ENCODE data around the gene DLX2.

The DLX2 gene

GRCh38 chr2:172107690-172108586 is 5.2 kb upstream of the DLX2 start:
- no peak for DNase-seq (ENCODE audit: low spot score)

- DNase-seq (ENCODE audit: low spot score) = no peak
Measured at GRCh38 chr2:172106108-172106961, 3.6 kb upstream of the DLX2 start.

- no peak for DNase-seq (ENCODE audit: low spot score)
Measured at GRCh38 chr2:172105471-172106107, 2.9 kb upstream of the DLX2 start.

- DNase-seq (ENCODE audit: low spot score) = peak; percentile 79
Measured at GRCh38 chr2:172103471-172104272, 972 bp upstream of the DLX2 start.

DNA sequence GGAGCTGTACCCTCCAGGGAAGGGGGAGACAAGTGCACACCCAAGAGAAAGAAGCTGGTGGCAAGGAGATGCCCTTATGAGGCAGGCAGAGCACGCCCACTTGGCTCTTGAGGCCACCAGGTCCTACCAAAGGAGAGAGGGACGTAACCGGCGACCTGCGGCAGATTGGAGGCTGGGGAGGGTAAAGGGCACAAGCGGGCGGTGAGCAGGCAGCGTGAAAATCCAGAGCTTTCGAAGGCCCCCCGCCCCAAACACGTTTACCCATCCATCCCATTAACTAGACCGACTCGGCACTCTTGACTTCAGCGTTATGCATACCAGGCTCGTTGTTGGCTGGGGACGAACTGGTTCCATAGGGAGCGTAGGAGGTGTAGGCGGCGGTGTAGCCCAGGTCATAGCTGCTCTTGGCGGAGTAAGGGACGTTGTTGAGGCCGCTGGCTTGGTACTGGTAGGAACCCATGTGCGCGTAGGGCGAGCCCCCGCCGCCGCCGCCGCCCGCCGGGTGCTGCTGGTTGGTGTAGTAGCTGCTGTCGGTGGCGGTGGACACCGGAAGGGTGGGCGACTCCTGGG is 794 bp downstream of the DLX2 start:
- DNase-seq (ENCODE audit: low spot score) = no peak

GRCh38 chr2:172100935-172101820 is 1.5 kb downstream of the DLX2 start:
- no peak for DNase-seq (ENCODE audit: low spot score)

DNA sequence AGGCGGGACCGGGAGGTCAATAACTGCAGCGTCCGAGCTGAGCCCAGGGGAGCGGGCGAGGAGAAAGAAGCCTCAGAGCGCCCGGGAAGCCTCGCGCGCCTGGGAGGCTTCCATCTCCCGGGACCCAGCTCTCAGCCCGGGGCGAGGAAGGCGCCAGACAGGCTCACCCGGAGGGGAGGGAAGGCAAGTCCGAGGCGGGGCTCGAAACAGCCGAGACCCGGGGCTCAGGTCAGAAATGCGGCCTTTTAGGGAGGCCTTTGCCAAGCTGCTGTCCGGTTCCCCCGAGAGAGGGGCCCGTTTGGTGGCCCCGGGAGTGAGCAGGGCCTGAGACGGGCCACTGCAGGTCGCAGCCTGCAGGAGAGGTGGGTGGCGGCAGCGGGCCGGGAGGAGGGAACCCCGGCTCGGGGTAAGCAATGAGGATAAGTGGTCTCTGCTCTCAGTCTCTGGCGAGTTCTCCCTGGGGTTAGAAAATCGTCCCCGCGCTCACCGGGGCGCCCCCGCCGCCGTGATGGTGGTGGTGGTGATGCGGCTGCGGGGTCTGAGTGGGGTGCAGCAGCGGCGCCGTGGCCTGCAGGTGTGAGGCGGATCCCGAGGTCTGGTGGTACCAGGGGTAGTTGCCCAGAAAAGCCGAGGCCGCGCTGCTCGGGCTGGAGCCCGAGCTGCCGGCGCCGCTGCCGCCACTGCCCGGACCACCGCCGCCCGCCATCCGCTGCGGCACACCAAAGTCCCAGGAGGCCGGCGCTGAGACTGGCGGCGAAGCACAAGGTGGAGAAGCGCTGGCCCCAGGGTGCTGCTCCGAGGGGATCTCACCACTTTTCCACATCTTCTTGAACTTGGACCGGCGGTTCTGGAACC is 2.4 kb downstream of the DLX2 start:
- DNase-seq (ENCODE audit: low spot score) = no peak

DNA sequence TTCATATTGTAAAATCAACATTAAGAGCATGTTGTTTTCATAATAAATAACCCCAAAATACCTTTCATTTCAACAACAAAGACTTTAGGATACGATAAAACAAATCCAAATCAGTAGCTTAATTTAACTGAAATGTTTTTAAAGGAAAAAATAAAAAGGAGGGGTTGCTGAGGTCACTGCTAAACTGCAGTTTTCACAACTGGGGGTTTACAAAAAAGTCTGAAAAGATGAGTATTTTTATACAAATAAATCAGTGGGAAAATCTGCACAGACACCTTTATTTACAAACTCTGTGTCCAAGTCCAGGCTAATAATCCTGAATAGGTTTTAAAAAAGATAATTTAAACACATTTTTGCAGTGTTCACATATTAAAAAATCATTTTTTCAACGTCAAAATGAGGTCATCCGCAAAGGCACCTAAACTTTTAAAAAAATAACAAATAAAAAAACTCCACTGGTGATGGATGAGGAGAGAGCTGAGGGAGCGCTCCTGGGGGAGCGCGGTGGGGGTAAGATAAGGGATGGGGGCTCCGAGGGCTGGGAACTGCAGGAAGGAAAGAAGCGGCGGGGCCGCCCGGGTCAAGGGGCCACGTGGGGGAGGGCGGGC is 3.1 kb downstream of the DLX2 start:
- DNase-seq (ENCODE audit: low spot score) = no peak

DNA sequence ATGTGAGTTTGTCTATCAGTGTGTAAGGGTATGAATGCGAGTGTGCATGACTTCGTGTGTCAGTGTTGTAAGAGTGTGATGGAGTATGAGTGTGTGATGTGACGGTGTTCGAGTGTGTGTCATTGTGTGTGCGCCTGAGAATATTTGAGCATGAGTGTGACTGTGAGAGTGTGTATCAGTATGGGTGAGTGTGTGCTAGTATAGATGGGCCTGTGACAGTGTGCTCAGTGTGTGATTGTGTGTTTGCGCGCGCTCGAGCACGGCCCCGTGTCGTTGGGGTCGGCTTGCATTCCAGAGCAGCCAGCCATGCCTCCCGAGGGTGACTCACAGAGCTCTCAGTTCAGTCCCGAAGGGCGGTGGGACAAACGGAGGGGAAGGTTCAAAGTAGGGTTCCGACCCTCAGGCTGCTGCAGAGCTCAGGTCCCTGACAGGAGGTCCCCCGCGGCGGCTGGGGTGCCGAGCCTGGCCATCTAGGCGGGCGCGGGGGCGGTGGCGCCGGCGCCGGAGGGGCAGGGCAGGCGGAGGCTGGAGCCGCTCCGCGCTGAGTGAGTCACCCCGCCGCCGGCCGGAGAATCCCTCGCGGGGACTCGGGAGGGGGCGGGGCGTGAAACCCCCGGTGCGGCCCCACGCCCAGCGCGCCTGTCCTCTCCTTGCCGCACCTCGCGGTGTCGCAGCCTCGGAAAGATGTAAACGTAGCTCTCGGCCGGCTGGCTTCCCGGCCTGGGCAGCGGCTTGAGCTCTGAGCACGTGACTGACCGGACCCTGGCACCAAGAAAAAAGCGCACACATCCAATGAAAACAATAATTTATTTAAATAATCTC is 3.8 kb downstream of the DLX2 start:
- no peak for DNase-seq (ENCODE audit: low spot score)

DNA sequence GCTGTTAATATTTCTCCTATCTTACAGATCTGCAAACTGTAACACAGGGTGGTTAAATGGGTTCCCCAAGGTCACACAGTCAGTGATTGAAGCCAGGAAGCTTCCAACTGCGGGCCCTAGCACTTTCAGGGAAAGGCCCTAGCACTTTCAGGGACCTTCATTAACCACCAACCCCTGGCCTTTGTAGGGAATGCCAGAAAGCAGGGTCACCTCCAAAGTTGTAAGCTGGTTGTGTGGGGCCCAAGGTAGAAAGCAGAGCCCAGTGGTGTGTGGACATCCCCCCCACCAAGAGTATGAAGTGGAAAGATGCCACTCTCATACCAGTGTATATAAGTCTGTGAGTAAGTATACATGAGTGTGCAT is 4.4 kb downstream of the DLX2 start:
- no peak for DNase-seq (ENCODE audit: low spot score)

DNA sequence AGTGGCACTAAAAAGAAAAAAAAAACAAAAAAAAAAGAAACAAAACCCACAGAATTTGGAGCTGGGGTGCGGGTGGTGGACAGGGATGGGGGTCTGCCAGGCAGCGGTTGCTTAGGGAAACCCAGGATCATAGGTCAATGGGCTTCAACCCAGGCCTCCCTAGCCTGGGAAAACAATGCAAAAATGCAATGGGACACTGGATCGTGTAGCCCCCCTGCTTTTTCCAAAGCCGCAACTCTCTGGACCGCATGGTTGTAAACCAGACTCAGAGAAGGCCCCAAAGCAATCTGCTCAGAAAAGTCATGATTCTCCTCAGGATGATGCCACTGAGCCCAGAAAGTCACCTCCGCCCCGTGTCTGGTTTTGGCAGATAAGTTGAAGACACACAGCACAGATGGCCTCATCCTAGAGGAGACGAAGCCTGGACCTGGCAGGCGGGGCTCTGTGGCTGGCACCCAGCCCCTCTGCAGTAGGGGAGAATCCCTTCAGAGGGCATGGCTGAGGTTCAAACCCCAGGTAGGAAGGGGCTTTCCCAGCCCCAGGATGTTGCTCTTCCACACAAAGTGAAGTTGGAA is 5.1 kb downstream of the DLX2 start:
- no peak for DNase-seq (ENCODE audit: low spot score)

- DNase-seq (ENCODE audit: low spot score) = no peak
Measured at GRCh38 chr2:172096626-172097547, 5.8 kb downstream of the DLX2 start.

- no peak for DNase-seq (ENCODE audit: low spot score)
Measured at GRCh38 chr2:172095905-172096625, 6.6 kb downstream of the DLX2 start.

DNA sequence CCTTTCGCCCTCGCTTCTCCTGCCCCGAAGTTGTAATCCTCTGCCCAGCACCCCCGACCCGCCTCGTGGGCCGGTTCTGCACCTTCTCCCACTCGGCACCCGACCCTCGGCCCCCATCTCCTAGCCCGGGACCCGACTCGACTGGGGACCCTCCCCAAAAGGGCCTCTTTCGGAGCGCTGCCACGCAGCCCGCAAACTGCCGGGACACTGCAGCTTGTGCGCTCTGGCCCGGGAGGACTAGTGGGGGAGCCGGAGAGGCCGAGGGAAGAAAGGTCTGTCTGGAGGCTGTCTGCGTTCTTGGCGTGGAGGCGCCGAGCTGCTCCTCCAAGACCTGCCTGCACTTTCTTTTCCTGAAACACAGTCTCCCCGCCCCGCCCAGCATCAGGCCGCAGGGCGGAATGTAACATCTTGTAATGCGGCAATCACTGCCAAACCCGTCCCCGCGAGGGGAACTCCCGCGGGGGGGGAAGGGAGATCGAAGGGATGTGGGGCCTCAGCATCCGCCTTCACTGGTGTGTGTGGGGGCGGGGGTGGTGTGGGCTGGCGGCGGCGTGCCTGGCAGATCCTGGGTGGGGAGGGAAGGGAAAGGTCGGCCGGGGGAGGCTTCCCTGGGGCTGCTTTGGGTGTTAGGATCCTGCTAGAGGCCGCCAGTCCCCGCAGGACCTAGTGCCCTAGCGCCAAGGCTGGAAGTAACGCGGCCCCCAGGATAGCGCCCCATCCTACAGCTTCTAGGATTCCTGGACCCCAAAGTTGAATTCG is 7.4 kb downstream of the DLX2 start:
- DNase-seq (ENCODE audit: low spot score) = no peak
